ENCODE data around the gene TMEM86B.

DNA sequence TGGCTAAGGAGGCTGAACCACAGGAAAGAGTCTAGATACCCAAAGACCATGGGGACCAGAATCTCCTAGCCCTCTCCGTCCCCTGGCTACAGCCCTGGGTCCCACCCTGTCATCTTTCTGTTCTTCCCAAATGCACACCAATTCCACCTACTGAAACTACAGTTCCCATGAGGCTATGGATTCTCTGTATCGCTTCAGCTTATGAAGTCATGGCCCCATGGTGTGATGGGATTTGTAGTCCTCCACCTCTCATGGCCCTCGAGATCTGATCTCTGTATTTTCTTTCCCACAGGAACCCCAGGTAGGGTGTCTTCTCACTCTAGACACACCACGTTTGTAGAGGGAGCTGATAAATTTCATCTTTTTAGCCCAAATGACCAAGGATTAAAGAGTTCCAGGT lies 31.0 kb downstream of the TMEM86B start:
- TF ChIP-seq, protein P1, sequence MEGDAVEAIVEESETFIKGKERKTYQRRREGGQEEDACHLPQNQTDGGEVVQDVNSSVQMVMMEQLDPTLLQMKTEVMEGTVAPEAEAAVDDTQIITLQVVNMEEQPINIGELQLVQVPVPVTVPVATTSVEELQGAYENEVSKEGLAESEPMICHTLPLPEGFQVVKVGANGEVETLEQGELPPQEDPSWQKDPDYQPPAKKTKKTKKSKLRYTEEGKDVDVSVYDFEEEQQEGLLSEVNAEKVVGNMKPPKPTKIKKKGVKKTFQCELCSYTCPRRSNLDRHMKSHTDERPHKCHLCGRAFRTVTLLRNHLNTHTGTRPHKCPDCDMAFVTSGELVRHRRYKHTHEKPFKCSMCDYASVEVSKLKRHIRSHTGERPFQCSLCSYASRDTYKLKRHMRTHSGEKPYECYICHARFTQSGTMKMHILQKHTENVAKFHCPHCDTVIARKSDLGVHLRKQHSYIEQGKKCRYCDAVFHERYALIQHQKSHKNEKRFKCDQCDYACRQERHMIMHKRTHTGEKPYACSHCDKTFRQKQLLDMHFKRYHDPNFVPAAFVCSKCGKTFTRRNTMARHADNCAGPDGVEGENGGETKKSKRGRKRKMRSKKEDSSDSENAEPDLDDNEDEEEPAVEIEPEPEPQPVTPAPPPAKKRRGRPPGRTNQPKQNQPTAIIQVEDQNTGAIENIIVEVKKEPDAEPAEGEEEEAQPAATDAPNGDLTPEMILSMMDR (IDR thresholded peaks at IDR 0.05), result no peak
- TF ChIP-seq POLR2A (IDR thresholded peaks at IDR 0.05) (no peak), POLR2AphosphoS5 (IDR thresholded peaks at IDR 0.05; ENCODE audit: insufficient read depth in 1 of 2, low read depth in 1 of 2) (no peak)

Measured in vagina (tissue), 2 donors.